Chondrocyte (in vitro differentiated cells): ENCODE results near the gene SUSD1. TPM values are rescaled to one million over a fixed set of nuclear protein-coding genes. Genes with fewer than 3 reads are reported as not detected.

Experiments used
- DNase-seq: peaks from one replicate; pipeline ENCODE4 v3.0.0; 2021; ENCODE audit warnings: mixed read lengths, low spot score
- H3K27ac Mint-ChIP-seq: one replicate; pipeline ENCODE4 v1.8.0; 2021; ENCODE audit warnings: mild to moderate bottlenecking, moderate library complexity, mixed read lengths; ENCODE audit not compliant: unreplicated experiment
- H3K27me3 Mint-ChIP-seq: 2 replicates; pipeline ENCODE4 v1.8.0; 2021; ENCODE audit warnings: low read depth, mixed read lengths
- H3K36me3 Mint-ChIP-seq: 2 replicates; pipeline ENCODE4 v1.8.0; 2021; ENCODE audit warnings: low read depth, mixed read lengths
- H3K4me1 Mint-ChIP-seq: 2 replicates; pipeline ENCODE4 v1.8.0; 2021; ENCODE audit warnings: low read depth, mild to moderate bottlenecking, mixed read lengths
- H3K4me3 Mint-ChIP-seq: one replicate; pipeline ENCODE4 v1.8.0; 2021; ENCODE audit warnings: mild to moderate bottlenecking, moderate library complexity, mixed read lengths; ENCODE audit not compliant: unreplicated experiment
- H3K9me3 Mint-ChIP-seq: 2 replicates; pipeline ENCODE4 v1.8.0; 2021; ENCODE audit warnings: low read depth, mixed read lengths
- CTCF ChIP-seq: fragments of 200-600 bp; sonication (generic); IDR thresholded peaks from 2 replicates; pipeline ENCODE4 v1.5.0; 2021; ENCODE audit warnings: antibody characterized with exemption, mild to moderate bottlenecking, moderate library complexity
- total RNA-seq: library from RNA; stranded (reverse); gene quantifications from 3 replicates; pipeline ENCODE4 v1.2.1, GENCODE V29; 2021

Gene SUSD1
- total RNA-seq, 1 donor from 2014 or later, result 29.6 TPM

- no peak for DNase-seq
- no peak overlapping the region for H3K4me3 Mint-ChIP-seq
- H3K4me1 Mint-ChIP-seq, result peaks cover 11% of the 10 kb centered on the region
- H3K9me3 Mint-ChIP-seq, result no peaks in the 10 kb centered on the region
- H3K27me3 Mint-ChIP-seq, result no peaks in the 10 kb centered on the region
- no peak for TF ChIP-seq CTCF
- no peaks in the 10 kb centered on the region for H3K36me3 Mint-ChIP-seq
- H3K27ac Mint-ChIP-seq, result no peak overlapping the region
Observed at GRCh38 chr9:111997831-111998230, 177.3 kb downstream of the SUSD1 start.

GRCh38 chr9:111994831-111995458 lies 180.2 kb downstream of the SUSD1 start:
- Mint-ChIP-seq H3K27ac (no peak overlapping the region), H3K36me3 (no peaks in the 10 kb centered on the region), H3K27me3 (no peaks in the 10 kb centered on the region), H3K4me1 (peaks cover 16% of the 10 kb centered on the region), H3K4me3 (no peak overlapping the region), H3K9me3 (peaks cover 6% of the 10 kb centered on the region)
- no peak for DNase-seq
- no peak for TF ChIP-seq CTCF

DNA sequence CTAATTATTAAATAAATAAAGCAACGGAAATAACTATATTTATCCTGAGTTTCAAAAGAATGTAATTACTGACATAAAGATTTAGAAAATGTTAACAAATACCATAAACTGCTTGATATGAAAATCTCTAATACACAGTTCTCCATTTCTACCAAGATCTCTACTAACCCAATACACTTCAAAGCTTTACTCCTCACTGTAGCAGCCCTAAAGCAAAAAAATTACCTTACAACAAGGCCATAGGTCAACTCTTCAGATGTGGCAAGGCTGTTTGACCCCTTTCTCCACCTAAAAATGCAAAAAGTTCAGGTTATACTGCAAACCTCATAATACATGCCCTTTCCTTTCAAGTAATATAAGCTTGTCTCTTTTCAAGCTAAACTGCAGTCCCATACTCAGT lies 181.8 kb downstream of the SUSD1 start:
- H3K36me3 Mint-ChIP-seq, result no peaks in the 10 kb centered on the region
- TF ChIP-seq CTCF, result no peak
- peaks cover 8% of the 10 kb centered on the region for H3K9me3 Mint-ChIP-seq
- no peak overlapping the region for H3K27ac Mint-ChIP-seq
- H3K27me3 Mint-ChIP-seq, result no peaks in the 10 kb centered on the region
- no peak overlapping the region for H3K4me3 Mint-ChIP-seq
- H3K4me1 Mint-ChIP-seq, result peaks cover 16% of the 10 kb centered on the region
- no peak for DNase-seq

GRCh38 chr9:111992523-111992922 lies 182.6 kb downstream of the SUSD1 start:
- no peak for TF ChIP-seq CTCF
- peaks cover 16% of the 10 kb centered on the region for H3K4me1 Mint-ChIP-seq
- DNase-seq, result no peak
- no peak overlapping the region for H3K27ac Mint-ChIP-seq
- no peak overlapping the region for H3K4me3 Mint-ChIP-seq
- H3K36me3 Mint-ChIP-seq, result no peaks in the 10 kb centered on the region
- H3K27me3 Mint-ChIP-seq, result no peaks in the 10 kb centered on the region
- H3K9me3 Mint-ChIP-seq, result peaks cover 8% of the 10 kb centered on the region

- no peak overlapping the region for H3K27ac Mint-ChIP-seq
- no peak for DNase-seq
- H3K4me1 Mint-ChIP-seq, result peaks cover 17% of the 10 kb centered on the region
- H3K36me3 Mint-ChIP-seq, result no peaks in the 10 kb centered on the region
- no peak for TF ChIP-seq CTCF
- H3K4me3 Mint-ChIP-seq, result no peak overlapping the region
- peaks cover 8% of the 10 kb centered on the region for H3K9me3 Mint-ChIP-seq
- no peaks in the 10 kb centered on the region for H3K27me3 Mint-ChIP-seq
Observed at GRCh38 chr9:111991179-111991578, 183.9 kb downstream of the SUSD1 start.

Other genes starting within 250 kb of the SUSD1 start
- 43.6 to 56.7 TPM (median 55.1 TPM) in 3 replicates for gene PTBP3, start 158.3 kb upstream of the SUSD1 start, total RNA-seq
- 20.6 to 23.6 TPM (median 21.1 TPM) in 3 replicates for gene HSDL2, start 204.8 kb upstream of the SUSD1 start, total RNA-seq